Endodermal cell (in vitro differentiated cells): ENCODE measurements around the gene SNCA. TPM values are rescaled to one million over a fixed set of nuclear protein-coding genes. Genes with fewer than 3 reads are reported as not detected.

Source experiments
- DNase-seq: peaks from one replicate; pipeline ENCODE4 v3.0.0-alpha.2; 2017
- H3K27ac ChIP-seq: 2 replicates; pipeline ENCODE4 v1.5.1; 2013; ENCODE audit warnings: mild to moderate bottlenecking, low read depth, low read length, moderate library complexity
- H3K27me3 ChIP-seq: 2 replicates; pipeline ENCODE4 v1.6.1; 2013; ENCODE audit warnings: mild to moderate bottlenecking, low read length, moderate library complexity; ENCODE audit not compliant: insufficient read depth, control insufficient read depth, poor library complexity, severe bottlenecking
- H3K36me3 ChIP-seq: 2 replicates; pipeline ENCODE4 v1.7.0; 2013; ENCODE audit warnings: mild to moderate bottlenecking, low read length, moderate library complexity; ENCODE audit not compliant: control insufficient read depth, insufficient read depth
- H3K4me1 ChIP-seq: one replicate; pipeline ENCODE4 v1.7.0; 2013; ENCODE audit warnings: low read length; ENCODE audit not compliant: control insufficient read depth, insufficient read depth
- H3K4me3 ChIP-seq: 2 replicates; pipeline ENCODE4 v1.5.1; 2013; ENCODE audit warnings: mild to moderate bottlenecking, low read length, moderate library complexity
- H3K9ac ChIP-seq: 2 replicates; pipeline ENCODE4 v1.6.1; 2013; ENCODE audit warnings: mild to moderate bottlenecking, low read length, moderate library complexity; ENCODE audit not compliant: poor library complexity, severe bottlenecking; ENCODE audit errors: extremely low read depth
- H3K9me3 ChIP-seq: 2 replicates; pipeline ENCODE4 v1.6.1; 2013; ENCODE audit warnings: mild to moderate bottlenecking, low read length, moderate library complexity; ENCODE audit not compliant: control insufficient read depth
- H3K27ac Mint-ChIP-seq: 2 replicates; pipeline ENCODE4 v1.8.0; 2020; ENCODE audit warnings: mixed read lengths
- H3K27me3 Mint-ChIP-seq: 2 replicates; pipeline ENCODE4 v1.8.0; 2021; ENCODE audit warnings: mild to moderate bottlenecking, mixed read lengths; ENCODE audit not compliant: insufficient read depth
- H3K36me3 Mint-ChIP-seq: 2 replicates; pipeline ENCODE4 v1.8.0; 2020; ENCODE audit warnings: low read depth, mixed read lengths
- H3K4me1 Mint-ChIP-seq: 2 replicates; pipeline ENCODE4 v1.8.0; 2020; ENCODE audit warnings: mixed read lengths
- H3K4me3 Mint-ChIP-seq: 2 replicates; pipeline ENCODE4 v1.8.0; 2020; ENCODE audit warnings: mild to moderate bottlenecking, moderate library complexity, mixed read lengths
- H3K9me3 Mint-ChIP-seq: 2 replicates; pipeline ENCODE4 v1.8.0; 2020; ENCODE audit warnings: mild to moderate bottlenecking, mixed read lengths
- CTCF ChIP-seq: fragments of 200-600 bp; sonication (generic); conservative IDR thresholded peaks from 2 replicates; pipeline ENCODE4 v1.5.0; 2021; ENCODE audit warnings: antibody characterized with exemption, mild to moderate bottlenecking
- WGBS, 2 experiments: methylation state at CpG; one replicate each; pipeline versions ENCODE4 v1.1.5 to v1.1.7; 2013; ENCODE audit warnings: missing lambda C conversion rate in 2 of 2, mixed read lengths in 1 of 2; ENCODE audit not compliant: insufficient coverage in 1 of 2, insufficient read length in 1 of 2; 5-methylcytosine and 5-hydroxymethylcytosine counted together
- total RNA-seq, 2 donors: library from RNA; stranded (reverse); fragmentation: NEBNext Ultra II Directional in 1 of 2; extraction: Animal tissue kit (Norgen Biotek cat#: 25700) in 1 of 2; gene quantifications; 2 replicates in 1 of 2; 3 replicates in 1 of 2; pipeline ENCODE4 v1.2.1, GENCODE V29; 2021

The SNCA gene
- total RNA-seq, 2 donors from 2014 or later, result 11.3 to 13.5 TPM

- Mint-ChIP-seq H3K27me3 (no peaks in the 10 kb centered on the region), H3K4me3 (no peak overlapping the region), H3K9me3 (no peaks in the 10 kb centered on the region), H3K4me1 (peaks cover 4% of the 10 kb centered on the region), H3K27ac (no peak overlapping the region), H3K36me3 (no peaks in the 10 kb centered on the region)
- no peak for DNase-seq
- TF ChIP-seq CTCF, result no peak
- Histone ChIP-seq H3K9ac (no peak overlapping the region), H3K27me3 (no peaks in the 10 kb centered on the region), H3K4me3 (no peak overlapping the region), H3K27ac (no peak overlapping the region), H3K36me3 (no peaks in the 10 kb centered on the region), H3K9me3 (no peaks in the 10 kb centered on the region), H3K4me1 (no peaks in the 10 kb centered on the region)
- WGBS, 2 experiments, result 96 to 98% methylated on average over 4 to 7 of the region's 7 CpGs
Measured at GRCh38 chr4:89719536-89720090, 117.3 kb downstream of the SNCA start.

DNA sequence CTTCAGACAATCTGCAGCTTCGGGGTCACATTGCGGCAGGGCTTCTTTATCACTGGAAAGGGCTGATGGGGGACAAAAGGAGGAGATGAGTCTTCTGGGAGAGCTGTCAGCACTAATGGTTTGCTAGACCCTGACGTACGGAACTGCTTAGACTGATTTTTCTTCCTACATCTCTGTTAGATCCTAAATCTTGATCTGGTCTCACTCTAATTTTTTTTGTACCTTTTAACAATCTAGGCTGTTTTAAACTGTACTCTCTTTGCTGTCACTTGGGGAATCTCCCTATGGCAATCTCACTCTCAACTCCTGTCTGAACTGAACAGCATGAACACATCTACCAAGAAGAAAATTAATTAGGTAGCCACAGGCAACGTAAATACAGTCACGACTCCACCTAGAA is 120.1 kb downstream of the SNCA start:
- Histone ChIP-seq H3K27me3 (no peaks in the 10 kb centered on the region), H3K36me3 (no peaks in the 10 kb centered on the region), H3K4me3 (no peak overlapping the region), H3K9ac (no peak overlapping the region), H3K4me1 (no peaks in the 10 kb centered on the region), H3K9me3 (no peaks in the 10 kb centered on the region), H3K27ac (no peak overlapping the region)
- H3K4me3 Mint-ChIP-seq, result no peak overlapping the region
- no peaks in the 10 kb centered on the region for H3K27me3 Mint-ChIP-seq
- no peaks in the 10 kb centered on the region for H3K36me3 Mint-ChIP-seq
- H3K9me3 Mint-ChIP-seq, result no peaks in the 10 kb centered on the region
- WGBS, 2 experiments, result 80 to 94% methylated on average over 1 to 6 of the region's 6 CpGs
- no peaks in the 10 kb centered on the region for H3K4me1 Mint-ChIP-seq
- TF ChIP-seq CTCF, result no peak
- no peak for DNase-seq
- H3K27ac Mint-ChIP-seq, result no peak overlapping the region

DNA sequence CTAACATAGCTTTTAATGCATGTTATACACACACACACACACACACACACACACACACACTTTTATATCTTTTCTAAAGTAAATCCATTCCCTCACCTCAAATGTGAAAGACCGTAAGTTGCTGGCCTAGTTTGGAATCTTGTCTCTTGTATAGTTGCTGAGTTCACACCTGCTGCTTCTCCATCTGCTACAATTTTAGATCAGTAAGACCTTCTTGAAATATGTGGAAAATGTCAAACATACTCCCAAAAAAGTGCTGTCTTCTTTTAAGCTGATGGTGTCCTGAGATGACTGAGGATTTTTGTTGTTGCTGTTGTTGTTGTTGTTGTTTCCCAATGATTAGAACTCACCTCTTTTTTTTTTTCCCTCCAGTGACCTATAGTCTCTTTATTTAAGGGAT is 121.3 kb downstream of the SNCA start:
- no peaks in the 10 kb centered on the region for H3K9me3 ChIP-seq
- H3K9ac ChIP-seq, result no peak overlapping the region
- no peak overlapping the region for H3K4me3 ChIP-seq
- no peaks in the 10 kb centered on the region for H3K4me1 ChIP-seq
- WGBS, 2 experiments, result 100% methylated on average over 1 of the region's 1 CpG
- no peak for DNase-seq
- no peaks in the 10 kb centered on the region for H3K36me3 Mint-ChIP-seq
- H3K27ac Mint-ChIP-seq, result no peak overlapping the region
- no peak overlapping the region for H3K4me3 Mint-ChIP-seq
- H3K27me3 ChIP-seq, result no peaks in the 10 kb centered on the region
- no peak for TF ChIP-seq CTCF
- H3K9me3 Mint-ChIP-seq, result no peaks in the 10 kb centered on the region
- H3K27ac ChIP-seq, result no peak overlapping the region
- H3K27me3 Mint-ChIP-seq, result no peaks in the 10 kb centered on the region
- H3K4me1 Mint-ChIP-seq, result no peaks in the 10 kb centered on the region
- H3K36me3 ChIP-seq, result no peaks in the 10 kb centered on the region
